GM21367 (cell line): ENCODE results near the gene RUFY3.

Source experiments
- ATAC-seq: cut with Tn5 transposase; IDR thresholded peaks from one replicate; pipeline ENCODE4 v1.9.1; 2021; ENCODE audit not compliant: unreplicated experiment

The RUFY3 gene

DNA sequence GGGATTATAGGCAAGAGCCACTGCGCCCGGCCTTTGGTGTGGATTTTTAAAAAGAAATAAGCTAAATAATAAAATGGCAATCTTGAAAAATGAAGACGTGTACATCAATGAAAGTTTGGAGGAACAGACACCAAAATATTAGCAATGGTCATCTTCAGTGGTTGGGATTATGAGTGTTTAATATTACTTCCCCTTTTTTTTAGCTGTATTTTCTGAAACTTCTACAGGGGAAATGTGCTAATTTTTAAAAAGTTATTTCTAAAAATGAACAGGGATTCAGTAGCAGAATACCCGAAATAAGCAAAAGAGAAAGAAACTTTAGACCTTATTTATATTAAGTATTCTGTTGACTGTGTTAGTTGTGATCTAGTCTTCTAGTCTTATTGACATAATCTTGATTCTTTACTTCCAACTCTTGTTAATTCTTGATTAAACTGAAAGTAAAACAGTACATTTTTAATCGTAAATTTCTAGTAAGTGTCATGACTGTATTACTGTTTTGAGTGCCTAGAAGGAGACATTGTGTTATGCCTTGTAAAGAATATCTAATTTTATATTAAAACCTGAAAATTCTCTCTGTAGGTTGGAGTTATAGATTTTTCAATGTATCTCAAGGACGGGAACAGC lies 51.3 kb downstream of the RUFY3 start:
- no peak for ATAC-seq

DNA sequence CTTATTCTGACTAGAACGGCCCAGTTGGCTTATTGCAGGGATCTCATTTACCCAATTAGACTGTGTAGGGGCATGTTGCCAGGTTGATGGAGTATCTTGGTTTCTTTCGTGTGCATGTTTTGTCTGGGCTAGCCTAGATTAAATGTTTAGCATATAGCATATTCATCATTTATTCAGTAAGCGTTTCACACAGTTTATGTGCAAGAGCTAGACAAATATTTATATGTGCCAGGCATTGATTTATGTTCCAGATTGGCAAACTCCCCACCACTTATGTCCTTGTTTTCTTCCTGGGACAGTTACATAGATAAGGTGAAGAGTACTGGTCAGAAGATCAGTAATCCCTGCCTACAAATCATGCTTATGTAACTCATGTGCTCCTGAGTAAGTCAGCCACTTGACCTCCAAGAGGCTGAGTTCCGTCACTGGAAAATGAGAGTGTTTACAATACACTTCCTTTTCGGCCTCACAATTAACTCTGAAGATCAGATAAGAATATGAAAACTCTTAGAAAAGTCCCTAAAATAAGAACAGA lies 57.2 kb downstream of the RUFY3 start:
- ATAC-seq: no peak

DNA sequence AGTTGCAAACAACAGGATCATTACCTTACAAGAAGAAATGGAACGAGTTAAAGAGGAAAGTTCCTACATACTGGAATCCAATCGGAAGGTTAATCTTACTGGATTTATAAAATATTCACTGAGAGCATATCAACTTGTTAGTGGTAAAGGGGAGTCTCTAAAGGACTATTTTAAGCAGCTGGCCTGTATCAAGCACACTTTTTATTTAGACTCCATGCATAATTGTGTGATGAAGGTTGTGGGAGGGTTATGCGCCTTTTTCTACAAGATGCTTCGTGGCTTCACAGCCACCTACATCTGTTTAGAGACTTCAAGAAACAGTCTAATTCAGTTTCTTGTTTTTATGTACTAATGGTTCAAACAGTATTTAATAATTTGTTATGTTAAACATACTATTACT lies 61.3 kb downstream of the RUFY3 start:
- ATAC-seq: no peak

DNA sequence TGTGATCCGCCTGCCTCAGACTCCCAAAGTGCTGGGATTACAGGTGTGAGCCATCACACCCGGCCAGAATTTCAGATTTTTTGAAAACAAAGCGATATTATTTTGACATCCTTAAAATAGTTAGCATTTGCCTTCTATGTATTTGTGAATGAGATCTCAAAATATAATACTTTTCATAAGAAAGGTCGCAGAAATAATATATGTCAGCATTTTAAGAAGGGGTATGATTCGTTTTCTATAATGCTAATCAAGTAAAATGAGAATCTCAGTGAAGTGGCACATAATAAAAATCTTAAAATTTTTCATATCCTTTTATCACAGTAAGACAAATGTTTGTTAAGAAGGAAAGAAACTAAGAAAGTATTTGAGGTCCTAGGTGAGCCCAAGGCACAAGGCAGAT lies 65.7 kb downstream of the RUFY3 start:
- no peak for ATAC-seq

DNA sequence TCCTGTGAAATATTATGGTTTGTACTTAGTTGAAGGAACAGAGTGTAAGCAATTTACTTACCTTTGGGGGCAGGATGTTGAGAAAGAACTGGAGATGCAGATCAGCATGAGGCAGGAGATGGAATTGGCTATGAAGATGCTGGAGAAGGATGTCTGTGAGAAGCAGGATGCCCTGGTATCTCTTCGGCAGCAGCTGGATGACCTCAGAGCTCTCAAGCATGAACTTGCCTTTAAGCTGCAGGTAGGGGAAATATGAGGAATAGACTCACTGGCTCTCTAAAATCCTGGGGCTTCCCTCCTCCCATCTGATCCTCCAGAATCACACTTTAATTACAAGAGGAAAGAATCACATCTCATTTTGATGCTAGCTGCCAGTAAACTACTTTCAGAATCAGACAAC lies 67.0 kb downstream of the RUFY3 start:
- ATAC-seq: no peak

DNA sequence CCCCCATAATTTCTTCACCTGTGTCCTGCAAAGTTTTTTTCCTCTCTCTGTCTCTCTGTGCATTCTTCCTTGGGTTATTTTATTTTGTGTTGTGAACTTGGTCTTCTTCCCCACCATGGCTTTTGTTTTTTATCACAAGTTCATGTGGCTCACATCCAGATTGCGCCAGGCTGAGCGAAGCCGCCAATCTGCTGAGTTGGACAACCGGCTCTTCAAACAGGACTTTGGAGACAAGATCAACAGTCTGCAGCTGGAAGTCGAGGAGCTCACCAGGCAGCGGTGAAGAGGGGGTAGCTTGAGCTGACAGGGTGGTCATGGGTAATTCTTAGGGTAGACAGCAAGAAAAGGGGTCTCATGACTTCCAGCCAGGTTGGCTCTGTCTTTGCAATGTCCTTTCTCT lies 71.9 kb downstream of the RUFY3 start:
- no peak for ATAC-seq

DNA sequence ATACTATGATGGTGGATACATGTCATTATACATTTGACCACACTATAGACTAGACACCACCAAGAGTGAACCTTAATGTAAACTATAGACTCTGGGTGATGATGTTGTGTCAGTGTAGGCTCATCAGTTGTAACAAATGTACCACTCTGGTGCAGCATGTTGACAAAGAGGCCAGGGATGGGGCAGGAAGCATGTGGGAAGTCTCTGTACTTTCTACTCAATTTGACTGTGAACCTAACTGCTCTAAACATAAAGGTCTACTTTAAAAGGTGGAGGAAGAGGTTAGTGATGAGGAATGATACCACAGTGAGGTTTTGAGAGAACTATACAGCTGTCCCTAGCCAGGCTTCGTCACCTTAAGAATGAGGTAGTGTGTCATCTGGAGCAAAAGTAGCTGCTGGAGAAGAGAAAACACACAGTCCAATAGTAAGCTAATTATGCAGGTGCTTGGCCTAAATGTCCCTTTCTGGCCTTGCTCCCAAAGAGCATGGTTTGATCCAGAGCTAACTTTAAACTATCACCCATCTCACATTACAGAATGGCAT lies 79.6 kb downstream of the RUFY3 start:
- ATAC-seq: peak; percentile 67

DNA sequence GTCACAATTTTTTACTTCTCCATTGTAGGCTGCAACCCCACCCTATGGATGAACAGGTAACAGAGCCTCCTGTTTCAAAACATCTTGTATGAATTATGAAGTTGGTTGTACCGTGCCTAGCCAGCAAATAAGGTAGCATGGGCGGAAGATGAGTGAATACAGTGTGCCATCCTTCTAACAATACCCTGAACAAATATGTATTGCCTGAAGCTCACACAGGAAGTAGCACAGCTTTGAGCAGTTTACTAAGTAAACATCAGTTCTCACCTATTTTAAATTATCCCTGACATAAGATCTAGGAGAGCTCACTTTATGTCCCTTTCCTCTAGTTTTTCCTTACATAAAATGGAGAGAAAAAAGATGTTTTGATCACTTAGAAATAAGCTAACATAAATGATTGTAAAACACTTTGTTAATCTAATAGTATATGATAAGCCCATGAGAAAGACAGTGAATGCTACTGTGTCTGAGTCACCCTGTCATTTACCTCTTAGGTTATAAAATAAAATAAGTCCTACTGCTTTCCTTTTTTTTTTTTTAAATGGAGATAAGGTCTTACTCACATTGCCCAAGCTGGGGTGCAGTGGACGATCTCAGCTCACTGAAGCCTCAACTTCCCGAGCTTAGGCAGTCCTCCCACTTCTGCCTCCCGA lies 81.3 kb downstream of the RUFY3 start:
- no peak for ATAC-seq

DNA sequence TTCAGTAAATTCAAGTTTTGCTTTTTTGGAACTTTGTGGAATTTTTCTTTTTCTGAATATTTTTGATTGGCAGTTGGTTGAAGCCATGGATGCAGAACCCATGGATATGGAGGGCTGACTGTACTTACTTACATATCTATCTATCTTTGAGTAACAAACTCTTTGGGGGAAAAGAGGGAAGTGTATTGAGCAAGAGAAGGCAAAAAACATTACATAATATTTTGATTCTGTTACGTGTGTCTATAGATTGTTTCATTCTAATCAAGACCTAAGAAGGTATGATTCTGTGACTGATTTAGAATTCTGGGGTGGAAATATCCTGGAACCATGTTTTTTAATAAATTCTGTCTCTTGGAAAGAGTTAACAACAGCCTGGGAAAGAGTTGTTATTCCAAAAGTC lies 86.4 kb downstream of the RUFY3 start:
- no peak for ATAC-seq

DNA sequence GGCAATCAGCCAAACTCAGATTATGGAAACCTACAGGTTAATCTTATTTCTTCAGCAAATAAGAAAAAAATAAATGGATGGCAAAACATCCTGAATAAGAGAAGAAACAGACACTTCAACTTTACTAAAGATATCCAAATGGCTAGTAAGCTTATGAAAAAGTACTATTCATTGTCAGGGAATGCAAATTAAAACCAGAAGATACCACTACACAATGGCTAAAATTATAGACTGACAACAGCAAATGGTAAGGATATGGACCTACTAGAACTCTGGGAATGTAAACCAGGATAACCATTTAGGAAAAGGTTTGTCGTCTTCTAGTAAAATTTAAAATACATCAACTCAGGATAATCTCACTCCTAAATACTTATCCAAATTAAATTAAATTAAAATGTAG lies 93.6 kb downstream of the RUFY3 start:
- no peak for ATAC-seq

DNA sequence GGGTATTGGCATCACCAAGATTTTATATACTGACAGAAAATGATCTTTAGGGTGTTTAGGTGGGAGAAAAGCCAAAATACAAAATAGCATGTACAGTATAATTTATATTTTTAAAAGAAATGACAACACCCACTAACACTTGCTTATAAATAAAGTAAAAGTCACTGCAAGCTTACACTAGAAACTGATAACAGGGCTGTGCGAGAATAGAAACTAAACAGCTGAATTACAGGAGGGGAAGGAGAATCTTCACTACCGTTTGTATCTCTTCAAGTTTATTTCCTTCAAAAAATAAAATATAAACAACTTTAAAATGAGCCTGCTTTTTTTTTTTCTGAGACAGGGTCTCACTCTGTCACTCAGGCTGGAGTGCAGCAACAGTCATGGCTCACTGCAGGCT lies 95.1 kb downstream of the RUFY3 start:
- ATAC-seq: no peak

DNA sequence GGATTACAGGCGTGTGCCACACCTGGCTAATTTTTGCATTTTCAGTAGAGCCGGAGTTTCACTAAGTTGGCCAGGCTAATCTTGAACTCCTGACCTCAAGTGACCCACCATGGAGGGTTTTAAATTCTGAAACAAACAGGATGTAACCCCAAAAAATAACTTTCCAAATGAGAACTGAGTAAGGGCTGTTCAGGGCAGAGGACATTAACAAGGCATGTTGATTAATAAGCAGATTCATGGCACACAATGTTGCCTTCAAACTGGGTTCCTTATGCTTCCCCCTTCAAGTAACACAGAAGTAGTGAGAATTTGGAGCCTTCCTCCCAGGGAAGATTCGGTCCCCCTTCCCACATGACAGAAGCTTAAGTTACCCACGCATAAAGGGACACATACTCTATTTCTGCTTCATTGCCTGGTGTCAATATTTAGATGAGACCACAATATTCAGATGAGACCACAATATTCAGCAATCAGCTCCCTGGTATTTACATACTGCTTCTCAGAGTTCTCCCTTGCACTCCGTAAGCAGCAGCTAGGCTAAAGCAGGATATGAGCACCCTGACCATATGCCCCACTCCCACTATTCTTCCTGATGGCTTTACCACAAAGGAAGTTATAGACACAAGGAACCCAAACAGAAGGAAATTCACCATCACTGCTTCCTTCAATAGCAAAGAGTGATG lies 96.5 kb downstream of the RUFY3 start:
- ATAC-seq: no peak

DNA sequence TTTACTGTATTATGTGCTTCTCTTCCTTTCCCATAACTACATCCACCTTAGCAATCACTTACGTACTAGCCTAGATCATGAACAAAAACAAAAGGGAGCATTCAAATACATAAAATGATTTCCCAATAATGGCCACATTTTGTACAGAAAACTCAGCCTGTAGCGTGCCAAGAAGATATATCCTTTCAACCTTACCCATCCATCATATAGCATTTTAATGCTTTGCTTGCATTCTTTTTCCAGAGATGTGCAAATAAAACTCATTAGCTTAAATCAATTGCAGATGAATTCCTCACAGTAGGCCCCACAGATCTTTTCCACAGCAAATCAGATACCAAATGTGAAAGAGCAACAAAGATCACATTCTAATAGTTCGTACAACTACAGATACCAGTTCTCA lies 97.2 kb downstream of the RUFY3 start:
- no peak for ATAC-seq

DNA sequence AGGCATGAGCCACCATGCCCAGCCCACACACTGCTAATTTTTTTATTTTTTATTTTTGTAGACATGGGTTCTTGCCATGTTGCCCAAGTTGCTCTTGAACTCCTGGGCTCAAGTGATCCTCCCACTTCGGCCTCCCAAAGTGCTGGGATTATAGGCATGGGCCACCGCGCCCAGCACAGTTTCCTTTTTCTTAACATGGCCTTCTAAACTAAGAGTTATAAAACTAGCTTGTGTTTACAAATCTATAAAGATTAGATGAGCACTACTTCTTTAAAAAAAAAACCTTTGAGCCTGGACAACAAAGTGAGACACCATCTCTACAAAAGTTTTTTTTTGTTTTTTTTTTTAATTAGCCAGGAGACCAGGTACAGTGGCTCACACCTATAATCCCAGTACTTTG lies 107.3 kb downstream of the RUFY3 start:
- no peak for ATAC-seq

DNA sequence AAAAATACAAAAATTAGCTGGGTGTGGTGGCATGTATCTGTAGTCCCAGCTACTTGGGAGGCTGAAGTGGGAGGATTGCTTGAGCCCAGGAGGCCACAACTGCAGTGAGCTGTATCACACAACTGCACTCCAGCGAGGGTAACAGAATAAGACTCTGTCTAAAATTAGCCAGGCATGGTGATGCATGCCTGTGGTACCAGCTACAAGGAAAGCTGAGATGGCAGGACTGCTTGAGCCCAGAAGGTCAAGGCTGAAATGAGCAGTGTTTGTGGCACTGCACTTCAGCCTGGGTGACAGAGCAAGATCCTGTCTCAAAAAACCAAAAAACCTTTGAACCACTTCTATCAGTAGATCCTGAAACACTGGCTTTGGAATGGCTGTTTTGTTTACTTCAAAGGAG lies 107.7 kb downstream of the RUFY3 start:
- no peak for ATAC-seq

DNA sequence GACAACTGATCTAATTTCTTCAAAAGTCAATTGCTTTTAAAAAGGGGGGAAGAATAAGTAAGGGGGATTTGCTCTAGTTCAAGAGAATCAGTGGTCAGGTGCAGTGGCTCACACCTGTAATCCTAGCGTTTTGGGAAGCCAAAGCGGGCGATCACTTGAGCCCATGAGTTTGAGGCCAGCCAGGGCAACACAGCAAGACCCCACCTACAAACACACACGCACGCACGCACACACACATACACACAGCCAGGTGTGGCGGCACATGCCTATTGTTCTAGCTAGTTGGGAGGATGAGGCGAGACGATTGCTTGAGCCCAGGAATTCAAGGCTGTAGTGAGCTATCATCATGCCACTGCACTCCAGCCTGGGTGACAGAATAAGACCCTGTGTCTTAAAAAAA lies 108.3 kb downstream of the RUFY3 start:
- no peak for ATAC-seq

DNA sequence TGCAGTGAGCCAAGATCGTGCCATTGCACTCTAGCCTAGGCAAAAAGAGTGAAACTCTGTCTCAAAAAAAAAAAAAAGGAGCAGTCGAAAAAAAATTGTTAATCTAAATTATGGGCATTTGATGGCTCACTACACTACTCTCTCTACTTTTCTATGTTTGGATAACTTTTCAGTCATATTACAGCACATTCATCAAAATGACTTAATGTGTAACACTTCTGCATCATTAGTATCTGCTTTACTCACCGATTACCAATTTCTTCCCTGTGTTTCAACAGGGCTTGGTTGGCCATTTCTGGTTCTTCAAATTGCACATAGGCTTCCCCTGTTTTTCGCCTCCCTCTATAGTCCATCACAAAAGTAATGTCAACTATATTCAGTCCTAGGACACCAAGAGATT lies 109.5 kb downstream of the RUFY3 start:
- no peak for ATAC-seq

DNA sequence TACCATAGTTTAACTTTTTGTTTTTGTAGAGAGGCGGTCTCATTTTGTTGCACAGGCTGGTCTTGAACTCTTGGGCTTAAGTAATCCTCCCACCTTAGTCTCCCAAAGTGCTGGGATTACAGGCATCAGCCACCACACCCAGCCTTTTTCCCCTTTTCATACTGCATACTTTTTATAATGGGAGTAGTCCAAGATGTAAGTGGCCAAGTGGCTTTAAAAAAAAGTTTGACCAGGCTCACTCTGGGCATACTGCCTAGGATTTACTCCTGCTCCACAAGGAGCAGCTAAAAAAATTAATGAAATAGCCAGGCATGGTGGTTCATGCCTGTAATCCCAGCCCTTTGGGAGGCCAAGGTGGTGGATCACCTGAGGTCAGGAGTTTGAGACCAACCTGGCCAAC lies 111.9 kb downstream of the RUFY3 start:
- ATAC-seq: no peak

DNA sequence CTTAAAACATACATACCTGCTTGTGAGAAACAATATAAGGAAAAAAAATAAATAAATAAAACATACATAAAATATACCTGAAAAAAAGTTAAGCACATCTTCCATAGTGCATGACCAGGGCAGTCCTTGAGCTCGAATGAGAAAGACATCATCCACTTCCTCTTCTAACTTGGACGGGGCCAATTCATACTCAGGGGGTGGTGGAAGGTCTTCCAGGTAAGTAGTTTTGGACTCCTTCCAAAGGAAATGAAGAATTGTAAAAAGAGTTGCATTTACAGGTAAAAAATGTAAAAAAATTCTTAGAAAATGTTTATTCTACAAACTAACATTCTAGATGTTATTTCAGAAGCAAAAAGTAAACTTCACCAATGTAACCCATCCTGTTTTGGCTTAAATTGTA lies 114.3 kb downstream of the RUFY3 start:
- ATAC-seq: no peak

DNA sequence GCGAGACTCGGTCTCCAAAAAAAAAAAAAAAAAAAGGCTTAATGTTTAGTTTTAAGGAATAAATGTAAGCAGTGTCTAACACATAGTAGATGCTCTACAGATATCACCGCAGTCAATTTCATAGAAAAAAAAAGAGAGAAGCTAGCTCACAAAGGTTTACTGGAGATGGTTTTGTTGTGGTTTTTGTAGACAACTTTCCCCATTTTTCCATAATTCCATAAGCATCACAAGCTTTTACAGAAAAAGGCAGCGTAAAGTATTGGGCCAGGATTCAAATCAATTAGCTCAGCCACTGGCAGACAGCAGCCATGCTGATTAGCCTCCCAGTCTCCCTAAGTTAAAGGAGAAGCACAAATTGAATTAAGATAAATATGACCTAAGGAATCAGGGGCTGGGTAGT lies 116.4 kb downstream of the RUFY3 start:
- ATAC-seq: no peak

DNA sequence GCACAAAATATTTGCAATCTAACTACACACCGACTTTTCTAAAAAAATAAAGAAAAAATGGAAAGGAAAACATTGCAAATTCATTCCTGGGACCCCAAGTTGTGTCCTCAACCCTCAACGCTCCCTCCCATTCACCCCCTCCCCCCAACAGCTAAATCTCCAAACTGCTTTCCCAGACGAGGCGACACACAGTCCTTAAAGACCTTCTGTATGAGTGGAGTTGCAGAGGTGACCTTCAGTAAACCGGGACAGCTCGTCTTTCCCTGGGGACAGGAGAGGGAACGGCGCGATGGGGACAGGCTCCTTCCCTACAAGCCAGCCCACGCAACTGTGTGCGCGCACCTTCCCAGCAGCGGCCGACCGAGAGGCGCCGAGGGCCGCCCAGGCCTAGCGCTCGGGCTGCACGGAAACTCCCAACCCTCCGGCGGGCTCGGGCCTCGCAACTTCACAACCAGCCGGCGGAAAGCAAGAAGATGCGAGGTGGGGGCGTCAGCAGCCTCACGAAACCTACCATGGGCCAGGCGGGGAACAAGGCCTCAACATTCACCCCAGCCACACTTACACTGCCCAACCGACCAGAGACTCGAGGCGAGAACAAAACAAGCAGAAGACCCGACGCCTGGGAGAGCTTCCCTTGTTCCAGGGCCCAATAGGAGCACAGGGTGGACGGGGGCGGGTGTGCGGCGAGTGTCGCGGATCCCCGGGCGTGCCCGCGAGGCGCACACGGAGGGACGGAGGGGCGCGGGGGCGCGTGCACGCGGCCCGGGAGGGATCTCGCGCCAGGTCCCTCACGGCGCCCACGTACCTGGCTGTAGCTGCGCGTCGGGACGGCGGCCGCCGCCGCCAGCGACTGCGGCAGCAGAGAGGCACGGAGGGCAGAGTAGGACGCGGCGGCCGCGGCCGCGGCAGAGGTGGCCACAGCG lies 117.2 kb downstream of the RUFY3 start:
- ATAC-seq: peak; percentile 39
